Activated T-cell treated with anti-CD3 and anti-CD28 coated beads for 48 hours (primary cell): ENCODE measurements around the gene MKNK1.
A peak's percentile ranks its signal among the peaks of the same experiment; 100 is the strongest.

Experiments
- DNase-seq: peaks from one replicate; pipeline ENCODE4 v3.0.0-alpha.2; 2020; ENCODE audit warnings: low read depth

Gene MKNK1

GRCh38 chr1:46558141-46558963 is 45.7 kb downstream of the MKNK1 start:
- DNase-seq, result no peak

GRCh38 chr1:46557403-46557802 is 46.7 kb downstream of the MKNK1 start:
- DNase-seq, result no peak

- no peak for DNase-seq
Measured at GRCh38 chr1:46556822-46557221, 47.2 kb downstream of the MKNK1 start.

- DNase-seq, result no peak
Measured at GRCh38 chr1:46555826-46556619, 48.0 kb downstream of the MKNK1 start.

GRCh38 chr1:46554597-46555381 is 49.3 kb downstream of the MKNK1 start:
- no peak for DNase-seq

GRCh38 chr1:46554236-46554596 is 49.9 kb downstream of the MKNK1 start:
- DNase-seq, result no peak

- DNase-seq, result no peak
Measured at GRCh38 chr1:46553506-46553905, 50.6 kb downstream of the MKNK1 start.

GRCh38 chr1:46552357-46553237 is 51.5 kb downstream of the MKNK1 start:
- DNase-seq, result no peak

- no peak for DNase-seq
Measured at GRCh38 chr1:46551597-46552095, 52.4 kb downstream of the MKNK1 start, which contains the start of gene KNCN. Gene KNCN (minus strand): TSS chr1:46551647. CDS start chr1:46551215, 432 bp downstream.

GRCh38 chr1:46550751-46551231 is 53.3 kb downstream of the MKNK1 start:
- DNase-seq, result no peak

GRCh38 chr1:46549697-46550681 is 54.1 kb downstream of the MKNK1 start:
- DNase-seq, result peak; percentile 10

GRCh38 chr1:46547481-46548383 is 56.3 kb downstream of the MKNK1 start:
- DNase-seq, result no peak

GRCh38 chr1:46546210-46546609 is 57.9 kb downstream of the MKNK1 start:
- no peak for DNase-seq

- no peak for DNase-seq
Measured at GRCh38 chr1:46545784-46546183, 58.3 kb downstream of the MKNK1 start.

GRCh38 chr1:46544561-46545240 is 59.4 kb downstream of the MKNK1 start:
- no peak for DNase-seq

GRCh38 chr1:46543761-46544560 is 60.1 kb downstream of the MKNK1 start:
- DNase-seq, result no peak

GRCh38 chr1:46543382-46543760 is 60.7 kb downstream of the MKNK1 start:
- no peak for DNase-seq
